T-helper 17 cell (primary cell): Measurements from ENCODE around the gene ULK1. TPM values are rescaled to one million over a fixed set of nuclear protein-coding genes. Genes with fewer than 3 reads are reported as not detected.
A peak's percentile ranks its signal among the peaks of the same experiment; 100 is the strongest.
"Not testable (repeated sequence)": the region's sequence is repeated elsewhere in the genome, so short reads cannot be mapped to it uniquely, and the experiment has no call there.

Source experiments
- ATAC-seq: fragments of 150-1000 bp; cut with Tn5 transposase; 2 replicates; pipeline ENCODE4 v1.10.0; 2021; ENCODE audit warnings: mild to moderate bottlenecking, moderate library complexity
- DNase-seq, 3 donors: peaks; one replicate each; pipeline versions ENCODE4 v3.0.0 to v3.0.0-alpha.2; 2020 to 2021
- H3K9me3 ChIP-seq: one replicate; pipeline ENCODE4 v1.7.0; 2013; ENCODE audit warnings: low read length, mild to moderate bottlenecking; ENCODE audit not compliant: control insufficient read depth, poor library complexity, severe bottlenecking
- H3K27ac Mint-ChIP-seq: one replicate; pipeline ENCODE4 v1.8.0; 2022; ENCODE audit warnings: mild to moderate bottlenecking, moderate library complexity, mixed read lengths
- H3K27me3 Mint-ChIP-seq: one replicate; pipeline ENCODE4 v1.8.0; 2022; ENCODE audit warnings: mixed read lengths
- H3K36me3 Mint-ChIP-seq: one replicate; pipeline ENCODE4 v1.8.0; 2022; ENCODE audit warnings: low read depth, mixed read lengths
- H3K4me1 Mint-ChIP-seq: one replicate; pipeline ENCODE4 v1.8.0; 2022; ENCODE audit warnings: mild to moderate bottlenecking, mixed read lengths
- H3K4me3 Mint-ChIP-seq: one replicate; pipeline ENCODE4 v1.8.0; 2022; ENCODE audit warnings: mild to moderate bottlenecking, moderate library complexity, mixed read lengths
- total RNA-seq, 4 donors: library from RNA in 2 of 4; stranded (reverse) in 2 of 4; gene quantifications; one replicate each; pipeline ENCODE4 v1.2.3 and lab custom pipeline; 2022 to 2026

The ULK1 gene
- total RNA-seq, 2 donors from 2014 or later = 91.9 to 97.2 TPM

DNA sequence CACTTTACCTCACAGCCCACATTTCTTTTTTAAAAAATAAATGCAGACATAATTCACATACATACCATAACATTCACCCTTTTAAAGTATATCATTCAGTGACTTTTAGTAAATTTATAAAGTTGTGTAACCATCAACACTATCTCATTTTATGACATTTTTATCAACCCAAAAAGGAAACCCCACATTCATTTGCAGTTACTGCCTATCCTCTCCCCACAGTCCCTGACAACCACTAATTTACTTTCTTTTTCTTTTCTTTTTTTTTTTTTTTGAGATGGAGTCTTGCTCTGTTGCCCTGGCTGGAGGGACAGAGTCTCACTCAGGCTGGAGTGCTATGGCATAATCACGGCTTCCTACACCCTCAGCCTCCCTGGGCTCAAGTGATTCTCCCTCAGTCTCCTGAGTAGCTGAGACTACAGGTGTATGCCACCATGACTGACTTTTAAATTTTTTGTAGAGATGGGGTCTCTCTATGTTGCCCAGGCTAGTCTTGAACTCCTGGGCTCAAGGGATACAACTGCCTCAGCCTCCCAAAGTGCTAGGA is 53.8 kb downstream of the ULK1 start:
- DNase-seq (no peak), ATAC-seq (no peak)
- Mint-ChIP-seq H3K36me3 (no peaks in the 10 kb centered on the region), H3K27me3 (no peaks in the 10 kb centered on the region), H3K4me1 (peaks cover 20% of the 10 kb centered on the region), H3K4me3 (peak overlapping the region; percentile 81), H3K27ac (peak overlapping the region; percentile 88)
- H3K9me3 ChIP-seq = no peaks in the 10 kb centered on the region

- DNase-seq, H3K27me3 Mint-ChIP-seq, H3K9me3 ChIP-seq, H3K36me3 Mint-ChIP-seq, ATAC-seq: not testable (repeated sequence)
- Mint-ChIP-seq H3K4me1 (peaks cover 22% of the 10 kb centered on the region), H3K4me3 (peak overlapping the region; percentile 81), H3K27ac (peak overlapping the region; percentile 88)
Observed at GRCh38 chr12:131948713-131949430, 54.5 kb downstream of the ULK1 start.

DNA sequence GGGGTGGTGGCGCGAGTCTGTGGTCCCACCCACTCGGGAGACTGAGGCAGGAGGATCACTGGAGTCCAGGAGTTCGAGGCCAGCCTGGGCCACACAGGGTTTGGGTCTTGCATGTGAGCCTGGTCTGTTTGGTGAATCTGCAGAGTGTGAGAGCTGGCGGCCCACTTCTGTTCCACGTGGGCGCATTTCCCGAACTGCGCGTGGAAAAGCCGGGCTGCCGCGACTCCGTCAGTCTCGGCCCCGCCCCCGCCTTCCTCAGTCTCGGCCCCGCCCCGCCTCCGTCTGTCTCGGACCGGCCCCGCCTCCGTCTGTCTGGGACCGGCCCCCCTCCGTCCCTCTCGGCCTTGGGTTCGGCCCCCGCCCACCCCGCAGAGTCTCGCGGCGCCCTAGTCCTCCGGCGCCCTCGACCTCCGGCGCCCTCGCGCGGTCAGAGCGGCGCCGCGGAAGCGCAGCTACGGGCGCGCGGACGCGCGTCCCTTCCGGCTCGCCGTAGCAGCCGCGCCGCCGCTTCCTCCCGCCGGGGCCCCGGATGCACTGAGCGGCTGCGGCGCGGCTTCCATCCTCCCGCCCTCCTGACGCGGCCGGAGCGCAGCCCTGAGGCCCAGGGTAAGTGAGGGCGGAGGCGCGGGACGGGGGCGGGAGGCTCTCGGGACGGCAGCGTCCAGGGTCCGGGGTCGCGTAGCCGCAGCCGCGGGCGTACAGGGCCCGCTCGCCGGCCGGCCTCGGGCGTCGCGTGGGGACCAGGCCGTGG is 55.2 kb downstream of the ULK1 start, which contains the start of gene EP400:
TSS of gene EP400 (plus strand) at position 512 of the 751 bp plus-strand sequence. CDS start 10,678 bp downstream, outside the sequence.
- H3K36me3 Mint-ChIP-seq = no peaks in the 10 kb centered on the region
- peak; percentile 87 to 96 (median 92) for DNase-seq
- peaks cover 23% of the 10 kb centered on the region for H3K4me1 Mint-ChIP-seq
- H3K9me3 ChIP-seq = no peaks in the 10 kb centered on the region
- peak within 1 kb of the TSS; percentile 92 for H3K27ac Mint-ChIP-seq
- peak within 1 kb of the TSS; percentile 90 for H3K4me3 Mint-ChIP-seq
- H3K27me3 Mint-ChIP-seq = no peaks in the 10 kb centered on the region
- peak; percentile 94 for ATAC-seq

GRCh38 chr12:131950182-131950913 is 55.9 kb downstream of the ULK1 start:
- H3K4me3 Mint-ChIP-seq = peak overlapping the region; percentile 90
- peak overlapping the region; percentile 92 for H3K27ac Mint-ChIP-seq
- H3K36me3 Mint-ChIP-seq = no peaks in the 10 kb centered on the region
- no peaks in the 10 kb centered on the region for H3K27me3 Mint-ChIP-seq
- no peaks in the 10 kb centered on the region for H3K9me3 ChIP-seq
- ATAC-seq (peak; percentile 10), DNase-seq (peak; percentile 19 to 45 (median 43))
- H3K4me1 Mint-ChIP-seq = peaks cover 25% of the 10 kb centered on the region

DNA sequence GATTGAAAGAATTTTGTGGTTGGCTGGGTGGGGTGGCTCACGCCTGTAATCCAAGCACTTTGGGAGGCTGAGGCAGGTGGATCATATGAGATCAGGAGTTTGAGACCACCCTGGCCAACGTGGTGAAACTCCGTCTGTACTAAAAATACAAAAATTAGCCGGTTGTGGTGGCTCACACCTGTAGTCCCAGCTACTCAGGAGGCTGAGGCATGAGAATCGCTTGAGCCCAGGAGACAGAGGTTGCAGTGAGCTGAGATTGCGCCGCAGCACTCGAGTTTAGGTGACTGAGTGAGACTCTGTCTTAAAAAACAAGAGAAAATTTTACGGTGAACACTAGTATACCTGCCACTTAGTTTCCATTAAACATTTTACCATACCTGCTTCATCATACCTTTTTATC is 59.4 kb downstream of the ULK1 start:
- not testable (repeated sequence) for H3K9me3 ChIP-seq, H3K4me3 Mint-ChIP-seq, H3K27me3 Mint-ChIP-seq, DNase-seq, H3K27ac Mint-ChIP-seq, H3K36me3 Mint-ChIP-seq, ATAC-seq
- H3K4me1 Mint-ChIP-seq = peaks cover 40% of the 10 kb centered on the region

DNA sequence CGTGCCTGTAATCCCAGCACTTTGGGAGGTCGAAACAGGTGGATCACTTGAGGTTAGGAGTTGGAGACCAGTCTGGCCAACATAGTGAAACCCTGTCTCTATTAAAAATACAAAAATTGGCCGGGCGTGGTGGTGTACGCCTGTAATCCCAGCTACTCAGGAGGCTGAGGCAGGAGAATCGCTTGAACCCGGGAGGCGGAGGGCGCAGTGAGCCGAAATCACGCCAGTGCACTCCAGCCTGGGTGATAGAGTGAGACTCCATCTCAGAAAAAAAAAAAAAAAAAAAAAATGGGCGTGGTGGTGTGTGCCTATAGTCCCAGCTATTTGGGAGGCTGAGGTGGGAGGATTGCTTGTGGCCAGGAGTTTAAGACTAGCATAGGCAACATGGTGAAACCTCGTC is 60.0 kb downstream of the ULK1 start:
- not testable (repeated sequence) for H3K27me3 Mint-ChIP-seq, H3K9me3 ChIP-seq, H3K4me3 Mint-ChIP-seq, H3K36me3 Mint-ChIP-seq, DNase-seq, ATAC-seq
- Mint-ChIP-seq H3K4me1 (peaks cover 45% of the 10 kb centered on the region), H3K27ac (peak overlapping the region; percentile 27)

GRCh38 chr12:131959116-131959515 is 64.7 kb downstream of the ULK1 start:
- no peak for DNase-seq

GRCh38 chr12:131959641-131960589 is 65.5 kb downstream of the ULK1 start:
- no peaks in the 10 kb centered on the region for H3K27me3 Mint-ChIP-seq
- ATAC-seq (no peak), DNase-seq (no peak)
- peak overlapping the region; percentile 94 for H3K27ac Mint-ChIP-seq
- no peak overlapping the region for H3K4me3 Mint-ChIP-seq
- peaks cover 46% of the 10 kb centered on the region for H3K4me1 Mint-ChIP-seq
- H3K9me3 ChIP-seq = no peaks in the 10 kb centered on the region
- H3K36me3 Mint-ChIP-seq = peaks cover 8% of the 10 kb centered on the region

More at GRCh38 chr12:131959116-131959515, 64.7 kb downstream of the ULK1 start:
- no peak for ATAC-seq
- no peaks in the 10 kb centered on the region for H3K9me3 ChIP-seq
- Mint-ChIP-seq H3K4me1 (peaks cover 47% of the 10 kb centered on the region), H3K27me3 (no peaks in the 10 kb centered on the region), H3K27ac (peak overlapping the region; percentile 94), H3K36me3 (peaks cover 8% of the 10 kb centered on the region), H3K4me3 (no peak overlapping the region)

GRCh38 chr12:131960590-131961325 is 66.3 kb downstream of the ULK1 start:
- not testable (repeated sequence) for DNase-seq, H3K27me3 Mint-ChIP-seq, H3K4me3 Mint-ChIP-seq, H3K27ac Mint-ChIP-seq, ATAC-seq, H3K36me3 Mint-ChIP-seq, H3K9me3 ChIP-seq
- H3K4me1 Mint-ChIP-seq = peaks cover 48% of the 10 kb centered on the region

- not testable (repeated sequence) for H3K9me3 ChIP-seq, H3K4me3 Mint-ChIP-seq, ATAC-seq, H3K27ac Mint-ChIP-seq, H3K27me3 Mint-ChIP-seq, DNase-seq, H3K36me3 Mint-ChIP-seq
- peaks cover 42% of the 10 kb centered on the region for H3K4me1 Mint-ChIP-seq
Observed at GRCh38 chr12:131961328-131961727, 66.9 kb downstream of the ULK1 start.

DNA sequence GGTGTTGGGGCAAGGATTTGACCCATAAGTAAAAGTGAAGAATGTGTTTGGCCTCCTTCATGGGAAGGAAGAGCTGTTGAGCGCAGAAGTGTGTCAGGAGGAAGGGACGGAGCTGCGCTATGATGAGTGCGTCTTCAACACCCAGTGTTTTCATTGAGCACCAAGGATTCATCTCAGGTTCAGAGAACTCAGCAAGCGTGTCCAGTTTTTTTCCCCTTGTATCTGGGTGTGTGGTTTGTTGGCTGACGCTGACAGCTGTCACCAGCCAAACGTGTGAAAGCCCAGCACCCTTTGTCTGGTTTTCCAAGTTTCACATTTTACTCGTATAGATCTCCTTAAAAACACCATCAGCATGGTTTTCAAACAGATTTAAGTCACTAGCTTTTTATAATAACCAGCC is 67.6 kb downstream of the ULK1 start:
- Mint-ChIP-seq H3K27ac (no peak overlapping the region), H3K4me3 (no peak overlapping the region), H3K4me1 (peaks cover 39% of the 10 kb centered on the region), H3K27me3 (no peaks in the 10 kb centered on the region), H3K36me3 (peaks cover 7% of the 10 kb centered on the region)
- no peaks in the 10 kb centered on the region for H3K9me3 ChIP-seq
- DNase-seq = no peak
- ATAC-seq = no peak
